Liver (tissue), 9 donors: Measurements from ENCODE around the gene TRIOBP. TPM values are rescaled to one million over a fixed set of nuclear protein-coding genes. Genes with fewer than 3 reads are reported as not detected.

Experiments used
- DNase-seq: peaks from one replicate; pipeline ENCODE4 v3.0.0-alpha.2; 2017; ENCODE audit warnings: low spot score
- H3K27ac ChIP-seq, 2 donors: one replicate each; pipeline ENCODE4 v1.7.0; 2013; ENCODE audit warnings: inconsistent platforms in 2 of 2, low read length in 2 of 2, control low read depth in 1 of 2, low read depth in 1 of 2, mild to moderate bottlenecking in 1 of 2
- H3K27me3 ChIP-seq, 4 donors: one replicate each; pipeline versions ENCODE4 v1.6.1 to v1.7.0; 2013; ENCODE audit warnings: low read length in 3 of 4, inconsistent platforms in 1 of 4, mild to moderate bottlenecking in 1 of 4, moderate library complexity in 1 of 4; ENCODE audit not compliant: control insufficient read depth in 4 of 4, insufficient read depth in 4 of 4
- H3K36me3 ChIP-seq, 4 donors: one replicate each; pipeline versions ENCODE4 v1.6.1 to v1.7.0; 2013; ENCODE audit warnings: low read length in 3 of 4, mild to moderate bottlenecking in 3 of 4, low read depth in 1 of 4, moderate library complexity in 1 of 4; ENCODE audit not compliant: control insufficient read depth in 4 of 4, insufficient read depth in 3 of 4
- H3K4me1 ChIP-seq, 4 donors: one replicate each; pipeline versions ENCODE4 v1.6.1 to v1.7.0; 2013; ENCODE audit warnings: low read length in 3 of 4, mild to moderate bottlenecking in 3 of 4, moderate library complexity in 1 of 4; ENCODE audit not compliant: control insufficient read depth in 4 of 4, insufficient read depth in 4 of 4
- H3K4me3 ChIP-seq, 3 donors: one replicate each; pipeline versions ENCODE4 v1.6.1 to v1.7.0; 2013; ENCODE audit warnings: low read length in 3 of 3, control low read depth in 1 of 3, low read depth in 1 of 3, mild to moderate bottlenecking in 1 of 3
- H3K9ac ChIP-seq, 2 donors: one replicate each; pipeline ENCODE4 v1.7.0; 2013; ENCODE audit warnings: low read length in 2 of 2, mild to moderate bottlenecking in 2 of 2, moderate library complexity in 2 of 2, control low read depth in 1 of 2, low read depth in 1 of 2
- H3K9me3 ChIP-seq, 4 donors: one replicate each; pipeline versions ENCODE4 v1.6.1 to v1.7.0; 2013; ENCODE audit warnings: low read length in 3 of 4; ENCODE audit not compliant: control insufficient read depth in 4 of 4
- CTCF ChIP-seq: fragments of 150-350 bp; IDR thresholded peaks from 2 replicates; pipeline ENCODE4 v1.5.1; 2017; ENCODE audit warnings: improper control_type of control experiment, low read depth, low read length; ENCODE audit not compliant: missing input control
- EGR1 ChIP-seq, 2 donors: IDR thresholded peaks; 2 replicates each; pipeline ENCODE4 v1.6.1; 2016 to 2018; ENCODE audit warnings: antibody characterized with exemption in 2 of 2, low read depth in 2 of 2
- FOXA1 ChIP-seq: IDR thresholded peaks from 2 replicates; pipeline ENCODE4 v1.6.1; 2016; ENCODE audit warnings: antibody characterized with exemption
- FOXA2 ChIP-seq: IDR thresholded peaks from 2 replicates; pipeline ENCODE4 v1.6.1; 2016; ENCODE audit warnings: antibody characterized with exemption
- GABPA ChIP-seq, 2 donors: IDR thresholded peaks in 1 of 2; conservative IDR thresholded peaks in 1 of 2; 2 replicates each; pipeline ENCODE4 v1.6.1; 2016; ENCODE audit warnings: antibody characterized with exemption in 2 of 2, mild to moderate bottlenecking in 1 of 2, moderate library complexity in 1 of 2
- HNF4A ChIP-seq, 2 donors: conservative IDR thresholded peaks; 2 replicates each; pipeline ENCODE4 v1.6.1; 2016; ENCODE audit warnings: antibody characterized with exemption in 2 of 2, mild to moderate bottlenecking in 2 of 2
- HNF4G ChIP-seq: IDR thresholded peaks from 2 replicates; pipeline ENCODE4 v1.6.1; 2016; ENCODE audit warnings: antibody characterized with exemption
- JUND ChIP-seq, 2 donors: IDR thresholded peaks; 2 replicates each; pipeline ENCODE4 v1.6.1; 2016; ENCODE audit warnings: antibody characterized with exemption in 2 of 2
- MAX ChIP-seq: IDR thresholded peaks from 2 replicates; pipeline ENCODE4 v1.6.1; 2016; ENCODE audit warnings: antibody characterized with exemption
- NR2F2 ChIP-seq: IDR thresholded peaks from 2 replicates; pipeline ENCODE4 v1.6.1; 2016; ENCODE audit warnings: antibody characterized with exemption
- RAD21 ChIP-seq, 2 donors: IDR thresholded peaks; 2 replicates each; pipeline ENCODE4 v1.6.1; 2016; ENCODE audit warnings: antibody characterized with exemption in 2 of 2, mild to moderate bottlenecking in 2 of 2
- RXRA ChIP-seq, 2 donors: IDR thresholded peaks; 2 replicates each; pipeline ENCODE4 v1.6.1; 2017 to 2018; ENCODE audit warnings: antibody characterized with exemption in 2 of 2, mild to moderate bottlenecking in 1 of 2
- SP1 ChIP-seq: IDR thresholded peaks from 2 replicates; pipeline ENCODE4 v1.6.1; 2018; ENCODE audit warnings: antibody characterized with exemption, mild to moderate bottlenecking
- TAF1 ChIP-seq: conservative IDR thresholded peaks from 2 replicates; pipeline ENCODE4 v1.6.1; 2016; ENCODE audit warnings: antibody characterized with exemption, mild to moderate bottlenecking
- YY1 ChIP-seq: IDR thresholded peaks from 2 replicates; pipeline ENCODE4 v1.6.1; 2016; ENCODE audit warnings: antibody characterized with exemption, mild to moderate bottlenecking
- whole genome bisulfite sequencing: extraction: QIAGEN DNeasy Blood & Tissue Kit; methylation state at CpG from one replicate; pipeline ENCODE4 v1.1.7; 2013; 5-methylcytosine and 5-hydroxymethylcytosine counted together
- polyA plus RNA-seq, 2 donors: library from polyadenylated mRNA; stranded (reverse) in 1 of 2; unstranded in 1 of 2; fragments of 200-250 nt in 1 of 2; fragments of >200 nt in 1 of 2; fragmentation: Nextera tagmentation in 1 of 2; extraction: Ambion mirVana in 1 of 2; gene quantifications; one replicate each; pipeline versions ENCODE4 v1.2.1 to v1.2.3, GENCODE V29; 2013 to 2015
- total RNA-seq, 2 donors: library from RNA; depleted of rRNA; stranded (reverse); fragments of >200 nt; gene quantifications; one replicate each; pipeline ENCODE4 v1.2.3, GENCODE V29; 2014
- donor health status: healthy.
- donor health status: healthy.
- donor health status: healthy.
- donor health status: healthy.
- donor health status: healthy.

The TRIOBP gene
- total and polyA plus RNA-seq, 4 donors = 4.8 to 41.1 (median 21.6) TPM

GRCh38 chr22:37765953-37766576 lies 69.2 kb downstream of the TRIOBP start:
- no peak for DNase-seq
- 90% methylated on average over 8 of the region's 8 CpGs for WGBS
- peaks cover 2 to 24% (median 15%) of the 10 kb centered on the region in 4 donors for H3K36me3 ChIP-seq
- H3K4me3 ChIP-seq = no peak overlapping the region
- peaks cover 0 to 17% (median under 1%) of the 10 kb centered on the region in 4 donors for H3K4me1 ChIP-seq
- no peaks in the 10 kb centered on the region for H3K9me3 ChIP-seq
- no peak overlapping the region for H3K27ac ChIP-seq
- no peak for TF ChIP-seq NR2F2
- no peak for TF ChIP-seq RXRA (IDR thresholded peaks at IDR 0.05)
- no peak for TF ChIP-seq JUND (IDR thresholded peaks at IDR 0.05)
- no peak for TF ChIP-seq FOXA1
- no peak for TF ChIP-seq HNF4A (conservative IDR thresholded peaks at IDR 0.05)
- no peak for TF ChIP-seq GABPA (IDR thresholded peaks at IDR 0.05 in 1 of 2, conservative IDR thresholded peaks at IDR 0.05 in 1 of 2)
- TF ChIP-seq HNF4G = no peak
- no peak for TF ChIP-seq RAD21 (IDR thresholded peaks at IDR 0.05)
- TF ChIP-seq CTCF = no peak
- no peak for TF ChIP-seq TAF1
- TF ChIP-seq MAX = no peak
- TF ChIP-seq SP1 = no peak
- H3K9ac ChIP-seq = no peak overlapping the region
- no peaks in the 10 kb centered on the region for H3K27me3 ChIP-seq

GRCh38 chr22:37768273-37768672 lies 71.4 kb downstream of the TRIOBP start:
- peaks cover 2 to 37% (median 27%) of the 10 kb centered on the region in 4 donors for H3K36me3 ChIP-seq
- no peak overlapping the region for H3K4me3 ChIP-seq
- H3K9me3 ChIP-seq = no peaks in the 10 kb centered on the region
- 98% methylated on average over 3 of the region's 3 CpGs for WGBS
- no peak for DNase-seq
- H3K27ac ChIP-seq = no peak overlapping the region
- TF ChIP-seq FOXA2 = no peak
- H3K4me1 ChIP-seq = peaks cover 0 to 10% (median 0%) of the 10 kb centered on the region in 4 donors
- no peak overlapping the region for H3K9ac ChIP-seq
- H3K27me3 ChIP-seq = no peaks in the 10 kb centered on the region

DNA sequence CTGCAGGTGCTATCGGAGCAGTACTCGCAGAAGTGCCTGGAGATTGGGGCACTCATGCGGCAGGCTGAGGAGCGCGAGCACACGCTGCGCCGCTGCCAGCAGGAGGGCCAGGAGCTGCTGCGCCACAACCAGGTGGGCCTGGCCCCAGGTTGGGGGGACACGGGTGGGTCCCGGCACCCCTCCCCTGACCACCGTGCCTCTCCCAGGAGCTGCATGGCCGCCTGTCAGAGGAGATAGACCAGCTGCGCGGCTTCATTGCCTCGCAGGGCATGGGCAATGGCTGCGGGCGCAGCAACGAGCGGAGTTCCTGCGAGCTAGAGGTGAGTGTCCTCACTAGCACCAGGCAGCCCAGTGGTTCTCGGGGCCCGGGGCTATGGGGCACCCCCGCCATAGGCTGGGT lies 72.2 kb downstream of the TRIOBP start:
- H3K9me3 ChIP-seq = no peaks in the 10 kb centered on the region
- no peak for TF ChIP-seq JUND (IDR thresholded peaks at IDR 0.05)
- no peak for TF ChIP-seq FOXA1
- no peak for TF ChIP-seq SP1
- no peak for TF ChIP-seq MAX
- TF ChIP-seq EGR1 (IDR thresholded peaks at IDR 0.05; ENCODE audit: low read depth in 2 of 2) = no peak
- no peak for TF ChIP-seq NR2F2
- TF ChIP-seq CTCF = no peak
- no peak for TF ChIP-seq YY1
- H3K9ac ChIP-seq = no peak overlapping the region
- H3K27ac ChIP-seq = no peak overlapping the region
- no peaks in the 10 kb centered on the region for H3K27me3 ChIP-seq
- 97% methylated on average over 24 of the region's 24 CpGs for WGBS
- no peak for DNase-seq
- peaks cover 2 to 41% (median 28%) of the 10 kb centered on the region in 4 donors for H3K36me3 ChIP-seq
- H3K4me3 ChIP-seq = no peak overlapping the region
- H3K4me1 ChIP-seq = peaks cover 0 to 10% (median 0%) of the 10 kb centered on the region in 4 donors
